K562 (cell line): ENCODE data around the gene B3GAT1.

Source experiments
- GTF2A2 ChIP-seq: IDR thresholded peaks from 2 replicates; pipeline ENCODE4 v1.6.1; 2016; ENCODE audit warnings: mild to moderate bottlenecking, missing genetic modification characterization, missing compliant biosample characterization
- MXI1 ChIP-seq: IDR thresholded peaks from 2 replicates; pipeline ENCODE4 v1.6.1; 2011; ENCODE audit warnings: low read depth, mild to moderate bottlenecking, improper control_type of control experiment, low read length
- NFATC3 ChIP-seq: fragments of 450-650 bp; IDR thresholded peaks from 2 replicates; pipeline ENCODE4 v1.6.1; 2017; ENCODE audit warnings: mild to moderate bottlenecking
- POLR2A ChIP-seq: fragments of 450-650 bp; conservative IDR thresholded peaks from 2 replicates; pipeline ENCODE4 v1.6.1; 2016
- POLR2AphosphoS5 ChIP-seq: IDR thresholded peaks from 2 replicates; pipeline ENCODE4 v1.6.1; 2011; ENCODE audit warnings: mild to moderate bottlenecking, low read depth, low read length, moderate library complexity; ENCODE audit not compliant: control insufficient read depth, insufficient read depth
- STAT6 ChIP-seq: sonication (generic); formaldehyde crosslinking; IDR thresholded peaks from 2 replicates; pipeline ENCODE4 v1.8.1; 2023; ENCODE audit warnings: mild to moderate bottlenecking, missing genetic modification reagents

DNA sequence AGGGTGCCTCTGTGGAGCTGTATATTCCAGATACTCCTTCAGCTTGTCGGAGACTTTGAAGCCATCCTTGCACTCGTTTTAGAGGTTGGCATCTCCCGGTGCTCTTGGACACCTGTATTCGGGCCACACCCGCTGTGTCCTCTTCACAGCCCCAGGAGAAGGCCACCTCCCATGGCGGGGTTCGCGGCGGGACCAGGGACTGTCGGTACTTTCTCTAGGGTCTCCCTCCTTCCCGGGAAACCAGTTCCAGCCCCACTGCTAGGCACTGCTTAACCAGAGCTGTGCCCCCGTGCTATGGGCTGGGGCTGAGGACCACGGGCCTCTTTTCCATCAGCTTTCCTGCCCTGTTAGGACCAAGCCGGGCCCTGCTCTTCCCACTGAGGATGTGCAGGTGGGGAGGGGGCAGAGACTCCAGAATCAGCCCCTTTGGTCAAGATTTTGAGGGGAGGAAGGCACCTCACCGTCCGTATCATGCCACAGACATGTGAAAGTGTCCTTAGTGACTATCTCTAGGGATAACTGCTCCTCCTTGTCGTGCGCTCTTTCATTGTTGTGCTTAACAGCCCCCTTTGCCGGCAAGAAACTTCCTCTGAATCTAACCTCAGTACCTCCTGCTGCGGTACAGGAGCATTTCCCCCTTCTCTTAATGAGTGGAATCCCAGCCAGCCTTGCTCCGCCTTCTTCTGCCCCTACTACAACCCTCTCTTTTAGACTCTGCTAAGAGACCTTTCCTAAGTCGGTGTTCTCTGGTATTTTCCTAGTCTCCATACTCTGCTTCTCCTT lies 1.2 kb upstream of the B3GAT1 start:
- TF ChIP-seq GTF2A2 (tag) (no peak), STAT6 (CRISPR knock-in tag) (no peak), POLR2AphosphoS5 (no peak), MXI1 (no peak), NFATC3 (no peak), POLR2A (no peak)
